ENCODE measurements around the gene CFAP90. TPM values are rescaled to one million over a fixed set of nuclear protein-coding genes. Genes with fewer than 3 reads are reported as not detected.

The CFAP90 gene
- total RNA-seq: 10.7 TPM
- long read RNA-seq, transcript C5orf49-201 (3 exons, 2,385 nt): major isoform, 10 of 14 reads
- long read RNA-seq, partial matches to known transcripts: 1 of 14 reads
- long read RNA-seq, other reads (novel, unspliced or antisense): 3 of 14 reads

GRCh38 chr5:7850395-7851239, at the start of gene CFAP90:
CFAP90 (minus strand) TSS chr5:7851133; CDS start chr5:7851021, 112 bp downstream.
- Histone ChIP-seq H3K4me3 (peak within 1 kb of the TSS; percentile 60), H3K36me3 (no peaks in the 10 kb centered on the region), H3K4me1 (peaks cover 25% of the 10 kb centered on the region), H3K27me3 (ENCODE audit: low read depth) (peaks cover 18% of the 10 kb centered on the region), H3K9me3 (no peaks in the 10 kb centered on the region), H3K27ac (peak within 1 kb of the TSS; percentile 18)
- intact Hi-C loops (cut with DNase I): no loop called here
- DNase-seq (peak; percentile 82), ATAC-seq (peak; percentile 88 to 90)
- peak; percentile 20 for TF ChIP-seq CTCF (IDR thresholded peaks at IDR 0.05)

GRCh38 chr5:7897014-7897600, 46.2 kb upstream of the CFAP90 start:
- no peak for TF ChIP-seq CTCF (IDR thresholded peaks at IDR 0.05)
- H3K4me1 ChIP-seq: no peaks in the 10 kb centered on the region
- intact Hi-C loops (cut with DNase I): no loop called here
- H3K9me3 ChIP-seq: no peaks in the 10 kb centered on the region
- H3K36me3 ChIP-seq: peaks cover 100% of the 10 kb centered on the region
- H3K27ac ChIP-seq: no peak overlapping the region
- DNase-seq: no peak
- no peaks in the 10 kb centered on the region for H3K27me3 ChIP-seq (ENCODE audit: low read depth)
- no peak overlapping the region for H3K4me3 ChIP-seq
- no peak for ATAC-seq

GRCh38 chr5:7894860-7895259, 43.9 kb upstream of the CFAP90 start:
- H3K4me3 ChIP-seq: no peak overlapping the region
- no peak for TF ChIP-seq CTCF (IDR thresholded peaks at IDR 0.05)

GRCh38 chr5:7894439-7894838, 43.5 kb upstream of the CFAP90 start:
- Histone ChIP-seq H3K9me3 (no peaks in the 10 kb centered on the region), H3K27me3 (ENCODE audit: low read depth) (no peaks in the 10 kb centered on the region), H3K36me3 (peaks cover 100% of the 10 kb centered on the region), H3K4me3 (no peak overlapping the region), H3K4me1 (no peaks in the 10 kb centered on the region), H3K27ac (no peak overlapping the region)
- TF ChIP-seq CTCF (IDR thresholded peaks at IDR 0.05): no peak
- intact Hi-C loops (cut with DNase I): no loop called here
- ATAC-seq (no peak), DNase-seq (no peak)

More at GRCh38 chr5:7894860-7895259, 43.9 kb upstream of the CFAP90 start:
- no peaks in the 10 kb centered on the region for H3K9me3 ChIP-seq
- peaks cover 100% of the 10 kb centered on the region for H3K36me3 ChIP-seq
- intact Hi-C loops (cut with DNase I): no loop called here
- H3K27me3 ChIP-seq (ENCODE audit: low read depth): no peaks in the 10 kb centered on the region
- ATAC-seq (no peak), DNase-seq (no peak)
- no peak overlapping the region for H3K27ac ChIP-seq
- no peaks in the 10 kb centered on the region for H3K4me1 ChIP-seq

- ATAC-seq (no peak), DNase-seq (no peak)
- H3K4me1 ChIP-seq: peaks cover 21% of the 10 kb centered on the region
- H3K36me3 ChIP-seq: peaks cover 95% of the 10 kb centered on the region
- intact Hi-C loops (cut with DNase I): no loop called here
- H3K9me3 ChIP-seq: no peaks in the 10 kb centered on the region
- no peak overlapping the region for H3K27ac ChIP-seq
- no peak for TF ChIP-seq CTCF (IDR thresholded peaks at IDR 0.05)
- H3K27me3 ChIP-seq (ENCODE audit: low read depth): no peaks in the 10 kb centered on the region
- no peak overlapping the region for H3K4me3 ChIP-seq
These were observed 38.0 kb upstream of the CFAP90 start for GRCh38 chr5:7888901-7889300.

All from lower lobe of right lung (tissue), 2 donors.